ENCODE results near the gene SRRM1. TPM values are rescaled to one million over a fixed set of nuclear protein-coding genes. Genes with fewer than 3 reads are reported as not detected.

SRRM1 gene
- polyA plus RNA-seq, 3 donors: 55.9 to 106 (median 75.9) TPM

- Histone ChIP-seq H3K79me2 (ENCODE audit: insufficient read depth, low read length) (no peaks in the 10 kb centered on the region), H3K36me3 (replicated peaks in 1 of 2; ENCODE audit: control insufficient read depth in 1 of 2, insufficient read depth in 2 of 2, low read length in 2 of 2) (no peaks in the 10 kb centered on the region), H3K27me3 (ENCODE audit: control insufficient read depth in 2 of 2, insufficient read depth in 2 of 2, low read length in 2 of 2) (no peaks in the 10 kb centered on the region), H2AFZ (ENCODE audit: insufficient read depth, low read depth, low read length, poor library complexity, severe bottlenecking) (no peak overlapping the region), H4K20me1 (ENCODE audit: insufficient read depth, low read length) (no peaks in the 10 kb centered on the region), H3K27ac (ENCODE audit: low read depth in 1 of 2, low read length in 2 of 2) (no peak overlapping the region), H3K4me3 (replicated peaks in 1 of 3; ENCODE audit: low read depth in 2 of 3, low read length in 3 of 3) (no peak overlapping the region), H3K9ac (ENCODE audit: insufficient read depth, low read length, poor library complexity, severe bottlenecking) (no peak overlapping the region), H3K4me2 (replicated peaks; ENCODE audit: extremely low read depth, low read length, poor library complexity, severe bottlenecking) (no peak overlapping the region), H3K9me3 (replicated peaks in 1 of 2; ENCODE audit: control insufficient read depth in 1 of 2, insufficient read depth in 1 of 2, low read length in 2 of 2) (no peaks in the 10 kb centered on the region), H3K4me1 (ENCODE audit: control insufficient read depth in 1 of 2, insufficient read depth in 2 of 2, low read length in 2 of 2) (no peaks in the 10 kb centered on the region)
- no peaks in the 10 kb centered on the region for H3K36me3 Mint-ChIP-seq
- no peak for DNase-seq
- 96% methylated on average over 14 of the region's 19 CpGs for WGBS (ENCODE audit: insufficient coverage)
- no peak for TF ChIP-seq CTCF (IDR thresholded peaks at IDR 0.05)
- no peaks in the 10 kb centered on the region for H3K9me3 Mint-ChIP-seq
- H3K27ac Mint-ChIP-seq: no peak overlapping the region
- H3K4me3 Mint-ChIP-seq: no peak overlapping the region
- intact Hi-C loops (cut with micrococcal nuclease): no loop called here
- no peaks in the 10 kb centered on the region for H3K4me1 Mint-ChIP-seq
- peaks cover under 1 to 2% (median 1%) of the 10 kb centered on the region in 3 donors for H3K27me3 Mint-ChIP-seq (ENCODE audit: low read depth in 3 of 3)
Measured at GRCh38 chr1:24605534-24606295, 37.4 kb upstream of the SRRM1 start.

GRCh38 chr1:24606296-24606605 is 36.9 kb upstream of the SRRM1 start:
- Mint-ChIP-seq H3K27ac (no peak overlapping the region), H3K4me3 (no peak overlapping the region), H3K4me1 (no peaks in the 10 kb centered on the region), H3K36me3 (no peaks in the 10 kb centered on the region), H3K9me3 (no peaks in the 10 kb centered on the region), H3K27me3 (ENCODE audit: low read depth in 3 of 3) (peaks cover 0 to 4% (median 2%) of the 10 kb centered on the region in 3 donors)
- Histone ChIP-seq H3K9me3 (replicated peaks in 1 of 2; ENCODE audit: control insufficient read depth in 1 of 2, insufficient read depth in 1 of 2, low read length in 2 of 2) (no peaks in the 10 kb centered on the region), H3K36me3 (replicated peaks in 1 of 2; ENCODE audit: control insufficient read depth in 1 of 2, insufficient read depth in 2 of 2, low read length in 2 of 2) (no peaks in the 10 kb centered on the region), H3K27me3 (ENCODE audit: control insufficient read depth in 2 of 2, insufficient read depth in 2 of 2, low read length in 2 of 2) (no peaks in the 10 kb centered on the region), H3K79me2 (ENCODE audit: insufficient read depth, low read length) (no peaks in the 10 kb centered on the region), H3K9ac (ENCODE audit: insufficient read depth, low read length, poor library complexity, severe bottlenecking) (no peak overlapping the region), H3K4me3 (replicated peaks in 1 of 3; ENCODE audit: low read depth in 2 of 3, low read length in 3 of 3) (no peak overlapping the region), H3K27ac (ENCODE audit: low read depth in 1 of 2, low read length in 2 of 2) (no peak overlapping the region), H2AFZ (ENCODE audit: insufficient read depth, low read depth, low read length, poor library complexity, severe bottlenecking) (no peak overlapping the region), H4K20me1 (ENCODE audit: insufficient read depth, low read length) (no peaks in the 10 kb centered on the region), H3K4me2 (replicated peaks; ENCODE audit: extremely low read depth, low read length, poor library complexity, severe bottlenecking) (no peak overlapping the region), H3K4me1 (ENCODE audit: control insufficient read depth in 1 of 2, insufficient read depth in 2 of 2, low read length in 2 of 2) (no peaks in the 10 kb centered on the region)
- no peak for TF ChIP-seq CTCF (IDR thresholded peaks at IDR 0.05)
- WGBS (ENCODE audit: insufficient coverage): 100% methylated on average over 1 of the region's 3 CpGs
- intact Hi-C loops (cut with micrococcal nuclease): no loop called here
- no peak for DNase-seq
